Measurements from ENCODE around the gene CORO1C. TPM values are rescaled to one million over a fixed set of nuclear protein-coding genes. Genes with fewer than 3 reads are reported as not detected.
A peak's percentile ranks its signal among the peaks of the same experiment; 100 is the strongest.

CORO1C gene
- polyA plus RNA-seq, 2 of the 4 experiments (the other 2 are of a cell fraction), result 166 to 245 TPM

DNA sequence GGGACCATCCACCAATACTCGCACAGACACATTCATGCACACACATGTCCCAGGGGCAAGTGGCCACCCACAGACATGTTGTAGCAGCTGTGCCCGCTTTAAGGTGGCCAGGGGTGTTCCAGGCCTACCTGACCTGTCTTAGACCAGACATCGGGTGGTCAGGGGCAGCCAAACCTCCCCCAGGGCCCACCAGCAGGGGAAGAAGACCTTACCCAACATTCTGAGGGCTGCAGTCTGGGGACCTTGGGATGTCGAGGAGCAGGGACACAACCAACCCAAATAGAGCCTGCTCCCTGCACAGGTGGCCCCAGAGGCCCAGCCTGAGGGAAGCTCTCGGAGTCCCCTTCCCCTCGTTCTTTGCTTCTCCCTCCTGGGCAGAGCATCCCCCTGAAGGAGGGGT lies 131.8 kb downstream of the CORO1C start:
- 65% methylated on average over 6 of the region's 6 CpGs for WGBS (ENCODE audit: missing lambda C conversion rate)
- no peaks in the 10 kb centered on the region for H3K9me3 ChIP-seq
- no peak; a peak in 1 of 6 replicates for ATAC-seq
- no peaks in the 10 kb centered on the region for H3K4me1 ChIP-seq
- CTCF ChIA-PET, result interaction anchor here (17.9 kb wide), 1 partner anchor 19 kb away, joined by 166 read pairs; no protein-coding TSS in a partner anchor
- H3K4me2 ChIP-seq, result no peak overlapping the region
- POLR2A ChIA-PET, result no interaction called here
- DNase-seq (ENCODE audit: low read depth in 1 of 2, low spot score in 1 of 2), result no peak
- H3K4me3 ChIP-seq, result no peak overlapping the region
- H3K27ac ChIP-seq, result no peak overlapping the region
- no peak for FAIRE-seq
- no peak for TF ChIP-seq JUNB (IDR thresholded peaks at IDR 0.05)
- no peak for TF ChIP-seq SREBF2 (IDR thresholded peaks at IDR 0.05)
- TF ChIP-seq FOSB (CRISPR knock-in tag; IDR thresholded peaks at IDR 0.05), result no peak

DNA sequence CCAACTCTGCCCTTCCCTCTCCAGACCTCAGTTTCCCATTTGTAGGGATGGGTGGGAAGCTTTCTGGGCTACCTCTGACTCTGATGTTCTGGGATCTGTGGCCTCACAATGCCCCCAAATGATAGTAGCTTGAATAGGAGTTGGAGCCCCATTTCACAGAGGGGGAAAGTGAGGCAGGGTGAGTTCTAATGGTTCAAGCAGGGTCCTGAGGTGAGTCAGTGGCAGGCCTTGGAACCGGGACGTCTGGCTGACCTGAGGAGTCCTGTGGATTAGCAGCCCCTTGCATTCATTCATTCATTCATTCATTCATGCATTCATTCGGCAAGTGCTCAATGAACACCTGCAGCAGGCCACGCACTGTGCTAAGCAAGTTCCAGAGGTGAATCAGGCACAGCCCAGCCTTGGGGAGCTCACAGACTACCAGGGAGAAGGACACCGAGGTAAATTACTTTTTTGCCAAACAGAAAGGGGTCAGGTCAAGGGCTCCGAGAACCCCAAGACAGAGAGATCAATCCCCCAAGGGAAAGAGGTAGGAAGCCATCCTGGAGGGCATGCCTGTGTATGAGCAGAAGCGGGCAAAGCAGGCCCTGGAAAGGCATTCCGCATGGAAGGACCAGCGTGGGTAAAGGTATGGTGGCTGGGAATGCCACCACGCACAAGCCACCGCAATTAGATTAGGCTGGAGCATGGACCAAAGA lies 132.6 kb downstream of the CORO1C start:
- FAIRE-seq (no peak), DNase-seq (ENCODE audit: low read depth in 1 of 2, low spot score in 1 of 2) (no peak), ATAC-seq (no peak; a peak in 1 of 6 replicates)
- 74% methylated on average over 11 of the region's 11 CpGs for WGBS (ENCODE audit: missing lambda C conversion rate)
- Histone ChIP-seq H3K27ac (no peak overlapping the region), H3K4me2 (no peak overlapping the region), H3K4me1 (no peaks in the 10 kb centered on the region), H3K4me3 (no peak overlapping the region), H3K9me3 (no peaks in the 10 kb centered on the region)
- TF ChIP-seq SREBF2 (IDR thresholded peaks at IDR 0.05) (no peak), HEYL (CRISPR knock-in tag; IDR thresholded peaks at IDR 0.05) (no peak), SMC3 (IDR thresholded peaks at IDR 0.05) (no peak), KDM5A (IDR thresholded peaks at IDR 0.05) (no peak), RAD21 (conservative IDR thresholded peaks at IDR 0.05 in 1 of 2, IDR thresholded peaks at IDR 0.05 in 1 of 2) (no peak), EHMT2 (IDR thresholded peaks at IDR 0.05; ENCODE audit: low read depth) (no peak), HOXA7 (CRISPR knock-in tag; IDR thresholded peaks at IDR 0.05) (no peak), FOXS1 (CRISPR knock-in tag; IDR thresholded peaks at IDR 0.05) (no peak), ZFP36 (IDR thresholded peaks at IDR 0.05; ENCODE audit: borderline replicate concordance, partially characterized antibody) (no peak), CEBPB (IDR thresholded peaks at IDR 0.05) (no peak), CBX8 (IDR thresholded peaks at IDR 0.05) (no peak), JUN (IDR thresholded peaks at IDR 0.05) (no peak), NPAS2 (CRISPR knock-in tag; IDR thresholded peaks at IDR 0.05; ENCODE audit: borderline replicate concordance) (no peak), HDAC2 (IDR thresholded peaks at IDR 0.05) (no peak), BHLHE40 (IDR thresholded peaks at IDR 0.05; ENCODE audit: low read depth, low read length) (no peak), MAZ (IDR thresholded peaks at IDR 0.05; ENCODE audit: borderline replicate concordance, low read depth, low read length) (no peak)
- TF ChIP-seq, protein P1, sequence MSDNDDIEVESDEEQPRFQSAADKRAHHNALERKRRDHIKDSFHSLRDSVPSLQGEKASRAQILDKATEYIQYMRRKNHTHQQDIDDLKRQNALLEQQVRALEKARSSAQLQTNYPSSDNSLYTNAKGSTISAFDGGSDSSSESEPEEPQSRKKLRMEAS (IDR thresholded peaks at IDR 0.05), result no peak
- POLR2A ChIA-PET, result no interaction called here
- CTCF ChIA-PET, result interaction anchor here (0.7 to 17.9 kb wide), 3 partner anchors 8 to 28 kb away, joined by 3 to 166 read pairs (median 4); no protein-coding TSS in a partner anchor

DNA sequence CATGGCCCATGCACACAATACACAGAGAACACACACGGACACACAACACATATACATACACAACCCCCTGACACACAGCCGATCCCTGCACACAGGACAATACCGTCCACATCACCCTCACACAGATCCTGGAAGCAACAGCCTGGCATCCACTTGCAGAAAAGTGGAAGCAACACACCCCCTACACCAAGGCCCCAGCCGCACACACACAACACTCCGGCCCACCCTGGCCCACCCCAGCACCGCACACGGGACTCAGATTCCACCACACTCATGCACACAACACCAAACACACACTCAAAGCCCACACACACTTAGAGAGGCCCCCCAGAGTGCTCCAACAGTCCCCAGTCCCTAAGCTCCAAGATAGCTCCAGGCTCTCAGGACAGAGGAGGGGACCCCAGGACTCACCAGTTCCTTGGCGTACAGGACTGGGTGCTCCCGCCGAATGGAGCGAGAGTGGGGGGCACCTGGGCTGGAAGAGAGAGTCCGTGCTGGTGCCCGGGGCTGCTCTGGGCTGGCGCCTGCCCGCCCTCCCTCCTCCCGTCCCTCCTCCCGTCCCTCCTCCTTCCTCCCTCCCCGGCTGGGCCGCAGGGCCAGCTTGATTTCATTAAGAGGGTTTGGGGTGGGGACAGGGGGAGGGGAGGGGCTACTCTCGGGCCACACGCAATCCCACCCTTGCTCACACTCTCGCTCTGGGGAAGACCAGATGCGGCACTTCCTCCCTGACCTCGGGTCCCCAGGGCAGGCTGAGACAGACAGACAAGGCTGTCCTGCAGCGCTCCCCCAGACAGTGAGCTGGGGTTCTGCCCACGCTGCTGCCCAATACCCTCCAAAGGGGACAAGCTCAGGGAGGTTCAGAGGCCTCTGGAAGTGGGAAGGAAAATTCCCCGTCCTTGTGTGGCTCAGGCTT lies 133.5 kb downstream of the CORO1C start, which contains the start of gene TMEM119:
TSS of gene TMEM119 (minus strand) at position 526 of the 913 bp plus-strand sequence. CDS start 5,701 bp downstream, outside the sequence.
- ATAC-seq (peak in 1 of 2 experiments; percentile 32; a peak in 4 of 6 replicates), DNase-seq (ENCODE audit: low read depth in 1 of 2, low spot score in 1 of 2) (no peak), FAIRE-seq (no peak)
- WGBS (ENCODE audit: missing lambda C conversion rate), result 69% methylated on average over 19 of the region's 27 CpGs
- H3K4me3 ChIP-seq, result no peak within 1 kb of the TSS
- H3K27ac ChIP-seq, result no peak within 1 kb of the TSS
- ChIA-PET CTCF (interaction anchor here (0.6 to 17.9 kb wide), 4 partner anchors 9 to 515 kb away, joined by 3 to 166 read pairs (median 4); no protein-coding TSS in a partner anchor), POLR2A (no interaction called here)
- H3K4me1 ChIP-seq, result no peaks in the 10 kb centered on the region
- no peaks in the 10 kb centered on the region for H3K9me3 ChIP-seq
- H3K4me2 ChIP-seq, result no peak within 1 kb of the TSS
- TF ChIP-seq MYC (IDR thresholded peaks at IDR 0.05; ENCODE audit: borderline replicate concordance, low read length), result no peak
- TF ChIP-seq, protein P2, sequence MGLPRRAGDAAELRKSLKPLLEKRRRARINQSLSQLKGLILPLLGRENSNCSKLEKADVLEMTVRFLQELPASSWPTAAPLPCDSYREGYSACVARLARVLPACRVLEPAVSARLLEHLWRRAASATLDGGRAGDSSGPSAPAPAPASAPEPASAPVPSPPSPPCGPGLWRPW (IDR thresholded peaks at IDR 0.05), result no peak
- TF ChIP-seq, protein P3, sequence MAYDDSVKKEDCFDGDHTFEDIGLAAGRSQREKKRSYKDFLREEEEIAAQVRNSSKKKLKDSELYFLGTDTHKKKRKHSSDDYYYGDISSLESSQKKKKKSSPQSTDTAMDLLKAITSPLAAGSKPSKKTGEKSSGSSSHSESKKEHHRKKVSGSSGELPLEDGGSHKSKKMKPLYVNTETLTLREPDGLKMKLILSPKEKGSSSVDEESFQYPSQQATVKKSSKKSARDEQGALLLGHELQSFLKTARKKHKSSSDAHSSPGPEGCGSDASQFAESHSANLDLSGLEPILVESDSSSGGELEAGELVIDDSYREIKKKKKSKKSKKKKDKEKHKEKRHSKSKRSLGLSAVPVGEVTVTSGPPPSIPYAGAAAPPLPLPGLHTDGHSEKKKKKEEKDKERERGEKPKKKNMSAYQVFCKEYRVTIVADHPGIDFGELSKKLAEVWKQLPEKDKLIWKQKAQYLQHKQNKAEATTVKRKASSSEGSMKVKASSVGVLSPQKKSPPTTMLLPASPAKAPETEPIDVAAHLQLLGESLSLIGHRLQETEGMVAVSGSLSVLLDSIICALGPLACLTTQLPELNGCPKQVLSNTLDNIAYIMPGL (CRISPR knock-in tag; IDR thresholded peaks at IDR 0.05; ENCODE audit: borderline replicate concordance), result no peak
- TF ChIP-seq, protein P4, sequence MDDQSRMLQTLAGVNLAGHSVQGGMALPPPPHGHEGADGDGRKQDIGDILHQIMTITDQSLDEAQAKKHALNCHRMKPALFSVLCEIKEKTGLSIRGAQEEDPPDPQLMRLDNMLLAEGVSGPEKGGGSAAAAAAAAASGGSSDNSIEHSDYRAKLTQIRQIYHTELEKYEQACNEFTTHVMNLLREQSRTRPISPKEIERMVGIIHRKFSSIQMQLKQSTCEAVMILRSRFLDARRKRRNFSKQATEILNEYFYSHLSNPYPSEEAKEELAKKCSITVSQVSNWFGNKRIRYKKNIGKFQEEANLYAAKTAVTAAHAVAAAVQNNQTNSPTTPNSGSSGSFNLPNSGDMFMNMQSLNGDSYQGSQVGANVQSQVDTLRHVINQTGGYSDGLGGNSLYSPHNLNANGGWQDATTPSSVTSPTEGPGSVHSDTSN (IDR thresholded peaks at IDR 0.05), result no peak
- TF ChIP-seq CBX2 (IDR thresholded peaks at IDR 0.05; ENCODE audit: borderline replicate concordance, low read depth), result no peak
- TF ChIP-seq, protein P5, sequence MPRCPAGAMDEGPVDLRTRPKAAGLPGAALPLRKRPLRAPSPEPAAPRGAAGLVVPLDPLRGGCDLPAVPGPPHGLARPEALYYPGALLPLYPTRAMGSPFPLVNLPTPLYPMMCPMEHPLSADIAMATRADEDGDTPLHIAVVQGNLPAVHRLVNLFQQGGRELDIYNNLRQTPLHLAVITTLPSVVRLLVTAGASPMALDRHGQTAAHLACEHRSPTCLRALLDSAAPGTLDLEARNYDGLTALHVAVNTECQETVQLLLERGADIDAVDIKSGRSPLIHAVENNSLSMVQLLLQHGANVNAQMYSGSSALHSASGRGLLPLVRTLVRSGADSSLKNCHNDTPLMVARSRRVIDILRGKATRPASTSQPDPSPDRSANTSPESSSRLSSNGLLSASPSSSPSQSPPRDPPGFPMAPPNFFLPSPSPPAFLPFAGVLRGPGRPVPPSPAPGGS (IDR thresholded peaks at IDR 0.05), result no peak
- TF ChIP-seq HOXB13 (CRISPR knock-in tag; IDR thresholded peaks at IDR 0.05; ENCODE audit: low read depth), result no peak
- TF ChIP-seq FOSL2 (IDR thresholded peaks at IDR 0.05), result no peak
- TF ChIP-seq FOSL2 (CRISPR knock-in tag; IDR thresholded peaks at IDR 0.05), result no peak
- no peak for TF ChIP-seq BHLHE40 (IDR thresholded peaks at IDR 0.05; ENCODE audit: low read depth, low read length)
- no peak for TF ChIP-seq HDAC2 (IDR thresholded peaks at IDR 0.05)
- TF ChIP-seq FOSB (CRISPR knock-in tag; IDR thresholded peaks at IDR 0.05), result no peak
- no peak for TF ChIP-seq CBX8 (IDR thresholded peaks at IDR 0.05)
- TF ChIP-seq PHF8 (IDR thresholded peaks at IDR 0.05; ENCODE audit: borderline replicate concordance, low read depth), result no peak
